GM21576 (cell line): ENCODE results near the gene ZNF532.
"Not testable (repeated sequence)": the region's sequence is repeated elsewhere in the genome, so short reads cannot be mapped to it uniquely, and the experiment has no call there.

Experiments
- ATAC-seq: cut with Tn5 transposase; IDR thresholded peaks from one replicate; pipeline ENCODE4 v1.9.1; 2021; ENCODE audit warnings: mild to moderate bottlenecking, moderate library complexity; ENCODE audit not compliant: unreplicated experiment

Gene ZNF532

GRCh38 chr18:58848685-58849084 lies 16.0 kb upstream of the ZNF532 start:
- ATAC-seq: no peak

GRCh38 chr18:58850786-58851469 lies 13.7 kb upstream of the ZNF532 start:
- no peak for ATAC-seq

GRCh38 chr18:58851856-58852255 lies 12.8 kb upstream of the ZNF532 start:
- no peak for ATAC-seq

GRCh38 chr18:58852629-58853028 lies 12.0 kb upstream of the ZNF532 start:
- ATAC-seq: no peak

GRCh38 chr18:58853561-58853960 lies 11.1 kb upstream of the ZNF532 start:
- ATAC-seq: no peak

- not testable (repeated sequence) for ATAC-seq
Measured at GRCh38 chr18:58855521-58855920, 9.2 kb upstream of the ZNF532 start.

- no peak for ATAC-seq
Measured at GRCh38 chr18:58856881-58857280, 7.8 kb upstream of the ZNF532 start.

GRCh38 chr18:58858591-58859468 lies 5.8 kb upstream of the ZNF532 start:
- ATAC-seq: no peak

- ATAC-seq: no peak
Measured at GRCh38 chr18:58859907-58860306, 4.8 kb upstream of the ZNF532 start.

- no peak for ATAC-seq
Measured at GRCh38 chr18:58860747-58861231, 3.9 kb upstream of the ZNF532 start.

GRCh38 chr18:58861353-58861752 lies 3.3 kb upstream of the ZNF532 start:
- no peak for ATAC-seq

GRCh38 chr18:58861861-58862301 lies 2.8 kb upstream of the ZNF532 start:
- no peak for ATAC-seq

- no peak for ATAC-seq
Measured at GRCh38 chr18:58862356-58862755, 2.3 kb upstream of the ZNF532 start.

- no peak for ATAC-seq
Measured at GRCh38 chr18:58862851-58863538, 1.7 kb upstream of the ZNF532 start.

GRCh38 chr18:58863539-58864145 lies 1.0 kb upstream of the ZNF532 start:
- no peak for ATAC-seq

- ATAC-seq: no peak
Measured at GRCh38 chr18:58865033-58865590, 435 bp downstream of the ZNF532 start.

- no peak for ATAC-seq
Measured at GRCh38 chr18:58865701-58866065, 1.0 kb downstream of the ZNF532 start.

- ATAC-seq: no peak
Measured at GRCh38 chr18:58866066-58866772, 1.5 kb downstream of the ZNF532 start.

- no peak for ATAC-seq
Measured at GRCh38 chr18:58866773-58867150, 2.1 kb downstream of the ZNF532 start.

GRCh38 chr18:58867281-58867961 lies 2.7 kb downstream of the ZNF532 start:
- no peak for ATAC-seq
